SK-N-SH treated with all-trans-retinoic acid at 6 μM for 48 hours (cell line): ENCODE measurements around the gene MVB12B.

ENCODE experiments used
- BACH2 ChIP-seq: fragments of 250-450 bp; sonication (Bioruptor Pico); IDR thresholded peaks from 2 replicates; pipeline ENCODE4 v1.9.0; 2021; ENCODE audit warnings: mild to moderate bottlenecking, borderline replicate concordance
- ESRRG ChIP-seq: fragments of 250-450 bp; sonication (Bioruptor Pico); IDR thresholded peaks from 2 replicates; pipeline ENCODE4 v1.6.1; 2021; ENCODE audit warnings: mild to moderate bottlenecking
- PPARA ChIP-seq: fragments of 250-450 bp; sonication (Bioruptor Pico); IDR thresholded peaks from 2 replicates; pipeline ENCODE4 v1.5.0; 2020; ENCODE audit warnings: mild to moderate bottlenecking, borderline replicate concordance
- RARB ChIP-seq: fragments of 250-450 bp; sonication (Bioruptor Pico); IDR thresholded peaks from 2 replicates; pipeline ENCODE4 v1.8.0; 2021; ENCODE audit warnings: mild to moderate bottlenecking, moderate library complexity
- TCF4 ChIP-seq: fragments of 250-450 bp; sonication (Bioruptor Pico); IDR thresholded peaks from 2 replicates; pipeline ENCODE4 v1.8.0; 2021; ENCODE audit warnings: mild to moderate bottlenecking, moderate library complexity, borderline replicate concordance
- ZFP30 ChIP-seq: fragments of 450-650 bp; formaldehyde crosslinking; IDR thresholded peaks from 2 replicates; pipeline ENCODE4 v1.5.0; 2022; ENCODE audit warnings: mild to moderate bottlenecking, moderate library complexity
- ZNF70 ChIP-seq: fragments of 450-650 bp; formaldehyde crosslinking; IDR thresholded peaks from 2 replicates; pipeline ENCODE4 v1.5.0; 2020; ENCODE audit warnings: mild to moderate bottlenecking, moderate library complexity
- ZNF8 ChIP-seq: fragments of 450-650 bp; formaldehyde crosslinking; IDR thresholded peaks from 2 replicates; pipeline ENCODE4 v1.5.0; 2020; ENCODE audit warnings: mild to moderate bottlenecking, moderate library complexity
- TF ChIP-seq, protein P1 (sequence below): fragments of 250-450 bp; sonication (Bioruptor Pico); IDR thresholded peaks from 2 replicates; pipeline ENCODE4 v1.8.0; 2020; ENCODE audit warnings: mild to moderate bottlenecking, moderate library complexity, borderline replicate concordance
- TF ChIP-seq, protein P2 (sequence below): fragments of 250-450 bp; sonication (Bioruptor Pico); IDR thresholded peaks from 2 replicates; pipeline ENCODE4 v1.5.1; 2020; ENCODE audit warnings: low read depth, mild to moderate bottlenecking, moderate library complexity
- TF ChIP-seq, protein P3 (sequence below): fragments of 250-450 bp; sonication (Bioruptor Pico); IDR thresholded peaks from 2 replicates; pipeline ENCODE4 v1.5.0; 2020; ENCODE audit warnings: mild to moderate bottlenecking, moderate library complexity

DNA sequence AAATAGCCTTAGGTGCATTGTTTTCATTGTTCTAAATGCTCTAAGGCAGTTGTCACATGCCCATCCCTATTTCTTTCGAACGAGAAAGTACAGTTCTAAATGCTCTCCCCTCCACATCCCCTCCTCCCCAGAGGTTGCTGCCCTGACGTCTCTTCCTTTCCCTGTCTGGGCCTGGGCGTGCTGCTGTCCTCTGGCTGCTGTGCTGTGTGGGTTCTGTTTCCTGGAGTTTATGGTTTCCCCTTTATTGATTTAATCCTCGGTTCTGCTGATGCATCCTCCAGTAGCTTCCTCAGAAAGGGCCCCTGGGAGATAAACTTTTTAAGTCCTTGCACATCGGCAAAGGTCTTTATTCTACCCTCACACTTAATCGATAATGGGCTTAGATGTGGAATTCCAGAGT, 48.8 kb downstream of the MVB12B start:
- no peak for TF ChIP-seq PPARA (CRISPR knock-in tag)
- TF ChIP-seq, protein P1, sequence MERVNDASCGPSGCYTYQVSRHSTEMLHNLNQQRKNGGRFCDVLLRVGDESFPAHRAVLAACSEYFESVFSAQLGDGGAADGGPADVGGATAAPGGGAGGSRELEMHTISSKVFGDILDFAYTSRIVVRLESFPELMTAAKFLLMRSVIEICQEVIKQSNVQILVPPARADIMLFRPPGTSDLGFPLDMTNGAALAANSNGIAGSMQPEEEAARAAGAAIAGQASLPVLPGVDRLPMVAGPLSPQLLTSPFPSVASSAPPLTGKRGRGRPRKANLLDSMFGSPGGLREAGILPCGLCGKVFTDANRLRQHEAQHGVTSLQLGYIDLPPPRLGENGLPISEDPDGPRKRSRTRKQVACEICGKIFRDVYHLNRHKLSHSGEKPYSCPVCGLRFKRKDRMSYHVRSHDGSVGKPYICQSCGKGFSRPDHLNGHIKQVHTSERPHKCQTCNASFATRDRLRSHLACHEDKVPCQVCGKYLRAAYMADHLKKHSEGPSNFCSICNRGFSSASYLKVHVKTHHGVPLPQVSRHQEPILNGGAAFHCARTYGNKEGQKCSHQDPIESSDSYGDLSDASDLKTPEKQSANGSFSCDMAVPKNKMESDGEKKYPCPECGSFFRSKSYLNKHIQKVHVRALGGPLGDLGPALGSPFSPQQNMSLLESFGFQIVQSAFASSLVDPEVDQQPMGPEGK (CRISPR knock-in tag): no peak
- TF ChIP-seq ESRRG (CRISPR knock-in tag): no peak
- TF ChIP-seq ZNF8 (CRISPR knock-in tag): no peak
- TF ChIP-seq, protein P2, sequence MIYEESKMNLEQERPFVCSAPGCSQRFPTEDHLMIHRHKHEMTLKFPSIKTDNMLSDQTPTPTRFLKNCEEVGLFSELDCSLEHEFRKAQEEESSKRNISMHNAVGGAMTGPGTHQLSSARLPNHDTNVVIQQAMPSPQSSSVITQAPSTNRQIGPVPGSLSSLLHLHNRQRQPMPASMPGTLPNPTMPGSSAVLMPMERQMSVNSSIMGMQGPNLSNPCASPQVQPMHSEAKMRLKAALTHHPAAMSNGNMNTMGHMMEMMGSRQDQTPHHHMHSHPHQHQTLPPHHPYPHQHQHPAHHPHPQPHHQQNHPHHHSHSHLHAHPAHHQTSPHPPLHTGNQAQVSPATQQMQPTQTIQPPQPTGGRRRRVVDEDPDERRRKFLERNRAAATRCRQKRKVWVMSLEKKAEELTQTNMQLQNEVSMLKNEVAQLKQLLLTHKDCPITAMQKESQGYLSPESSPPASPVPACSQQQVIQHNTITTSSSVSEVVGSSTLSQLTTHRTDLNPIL (CRISPR knock-in tag): no peak
- TF ChIP-seq BACH2: no peak
- no peak for TF ChIP-seq ZFP30 (CRISPR knock-in tag)
- TF ChIP-seq, protein P3, sequence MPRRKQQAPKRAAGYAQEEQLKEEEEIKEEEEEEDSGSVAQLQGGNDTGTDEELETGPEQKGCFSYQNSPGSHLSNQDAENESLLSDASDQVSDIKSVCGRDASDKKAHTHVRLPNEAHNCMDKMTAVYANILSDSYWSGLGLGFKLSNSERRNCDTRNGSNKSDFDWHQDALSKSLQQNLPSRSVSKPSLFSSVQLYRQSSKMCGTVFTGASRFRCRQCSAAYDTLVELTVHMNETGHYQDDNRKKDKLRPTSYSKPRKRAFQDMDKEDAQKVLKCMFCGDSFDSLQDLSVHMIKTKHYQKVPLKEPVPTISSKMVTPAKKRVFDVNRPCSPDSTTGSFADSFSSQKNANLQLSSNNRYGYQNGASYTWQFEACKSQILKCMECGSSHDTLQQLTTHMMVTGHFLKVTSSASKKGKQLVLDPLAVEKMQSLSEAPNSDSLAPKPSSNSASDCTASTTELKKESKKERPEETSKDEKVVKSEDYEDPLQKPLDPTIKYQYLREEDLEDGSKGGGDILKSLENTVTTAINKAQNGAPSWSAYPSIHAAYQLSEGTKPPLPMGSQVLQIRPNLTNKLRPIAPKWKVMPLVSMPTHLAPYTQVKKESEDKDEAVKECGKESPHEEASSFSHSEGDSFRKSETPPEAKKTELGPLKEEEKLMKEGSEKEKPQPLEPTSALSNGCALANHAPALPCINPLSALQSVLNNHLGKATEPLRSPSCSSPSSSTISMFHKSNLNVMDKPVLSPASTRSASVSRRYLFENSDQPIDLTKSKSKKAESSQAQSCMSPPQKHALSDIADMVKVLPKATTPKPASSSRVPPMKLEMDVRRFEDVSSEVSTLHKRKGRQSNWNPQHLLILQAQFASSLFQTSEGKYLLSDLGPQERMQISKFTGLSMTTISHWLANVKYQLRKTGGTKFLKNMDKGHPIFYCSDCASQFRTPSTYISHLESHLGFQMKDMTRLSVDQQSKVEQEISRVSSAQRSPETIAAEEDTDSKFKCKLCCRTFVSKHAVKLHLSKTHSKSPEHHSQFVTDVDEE: no peak
- no peak for TF ChIP-seq ZNF70 (CRISPR knock-in tag)
- TF ChIP-seq RARB (CRISPR knock-in tag): no peak
- TF ChIP-seq TCF4: no peak
